ENCODE data around the gene TGM2. TPM values are rescaled to one million over a fixed set of nuclear protein-coding genes. Genes with fewer than 3 reads are reported as not detected.

The TGM2 gene
- total RNA-seq, 1 donor from 2014 or later = 0.72 TPM

- H3K27me3 Mint-ChIP-seq = peaks cover 6% of the 10 kb centered on the region
- H3K9me3 Mint-ChIP-seq (ENCODE audit: low read depth) = no peaks in the 10 kb centered on the region
- H3K4me3 Mint-ChIP-seq (ENCODE audit: low read depth) = no peak overlapping the region
- TF ChIP-seq, protein P1, sequence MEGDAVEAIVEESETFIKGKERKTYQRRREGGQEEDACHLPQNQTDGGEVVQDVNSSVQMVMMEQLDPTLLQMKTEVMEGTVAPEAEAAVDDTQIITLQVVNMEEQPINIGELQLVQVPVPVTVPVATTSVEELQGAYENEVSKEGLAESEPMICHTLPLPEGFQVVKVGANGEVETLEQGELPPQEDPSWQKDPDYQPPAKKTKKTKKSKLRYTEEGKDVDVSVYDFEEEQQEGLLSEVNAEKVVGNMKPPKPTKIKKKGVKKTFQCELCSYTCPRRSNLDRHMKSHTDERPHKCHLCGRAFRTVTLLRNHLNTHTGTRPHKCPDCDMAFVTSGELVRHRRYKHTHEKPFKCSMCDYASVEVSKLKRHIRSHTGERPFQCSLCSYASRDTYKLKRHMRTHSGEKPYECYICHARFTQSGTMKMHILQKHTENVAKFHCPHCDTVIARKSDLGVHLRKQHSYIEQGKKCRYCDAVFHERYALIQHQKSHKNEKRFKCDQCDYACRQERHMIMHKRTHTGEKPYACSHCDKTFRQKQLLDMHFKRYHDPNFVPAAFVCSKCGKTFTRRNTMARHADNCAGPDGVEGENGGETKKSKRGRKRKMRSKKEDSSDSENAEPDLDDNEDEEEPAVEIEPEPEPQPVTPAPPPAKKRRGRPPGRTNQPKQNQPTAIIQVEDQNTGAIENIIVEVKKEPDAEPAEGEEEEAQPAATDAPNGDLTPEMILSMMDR (IDR thresholded peaks at IDR 0.05; ENCODE audit: unreplicated experiment) = no peak
- peak overlapping the region; percentile 49 for H3K27ac Mint-ChIP-seq
- no peak for DNase-seq (ENCODE audit: low spot score, unreplicated experiment)
- peaks cover 5% of the 10 kb centered on the region for H3K4me1 Mint-ChIP-seq (ENCODE audit: low read depth)
- no peaks in the 10 kb centered on the region for H3K36me3 Mint-ChIP-seq (ENCODE audit: insufficient read depth)
Measured at GRCh38 chr20:38152175-38152620, 12.9 kb downstream of the TGM2 start.

- Mint-ChIP-seq H3K9me3 (ENCODE audit: low read depth) (no peaks in the 10 kb centered on the region), H3K4me3 (ENCODE audit: low read depth) (no peak overlapping the region), H3K27ac (no peak overlapping the region), H3K4me1 (ENCODE audit: low read depth) (peaks cover 5% of the 10 kb centered on the region), H3K36me3 (ENCODE audit: insufficient read depth) (no peaks in the 10 kb centered on the region), H3K27me3 (peaks cover 6% of the 10 kb centered on the region)
- TF ChIP-seq, protein P1 (IDR thresholded peaks at IDR 0.05; ENCODE audit: unreplicated experiment) = no peak
- DNase-seq (ENCODE audit: low spot score, unreplicated experiment) = no peak
Measured at GRCh38 chr20:38151455-38151854, 13.6 kb downstream of the TGM2 start.

DNA sequence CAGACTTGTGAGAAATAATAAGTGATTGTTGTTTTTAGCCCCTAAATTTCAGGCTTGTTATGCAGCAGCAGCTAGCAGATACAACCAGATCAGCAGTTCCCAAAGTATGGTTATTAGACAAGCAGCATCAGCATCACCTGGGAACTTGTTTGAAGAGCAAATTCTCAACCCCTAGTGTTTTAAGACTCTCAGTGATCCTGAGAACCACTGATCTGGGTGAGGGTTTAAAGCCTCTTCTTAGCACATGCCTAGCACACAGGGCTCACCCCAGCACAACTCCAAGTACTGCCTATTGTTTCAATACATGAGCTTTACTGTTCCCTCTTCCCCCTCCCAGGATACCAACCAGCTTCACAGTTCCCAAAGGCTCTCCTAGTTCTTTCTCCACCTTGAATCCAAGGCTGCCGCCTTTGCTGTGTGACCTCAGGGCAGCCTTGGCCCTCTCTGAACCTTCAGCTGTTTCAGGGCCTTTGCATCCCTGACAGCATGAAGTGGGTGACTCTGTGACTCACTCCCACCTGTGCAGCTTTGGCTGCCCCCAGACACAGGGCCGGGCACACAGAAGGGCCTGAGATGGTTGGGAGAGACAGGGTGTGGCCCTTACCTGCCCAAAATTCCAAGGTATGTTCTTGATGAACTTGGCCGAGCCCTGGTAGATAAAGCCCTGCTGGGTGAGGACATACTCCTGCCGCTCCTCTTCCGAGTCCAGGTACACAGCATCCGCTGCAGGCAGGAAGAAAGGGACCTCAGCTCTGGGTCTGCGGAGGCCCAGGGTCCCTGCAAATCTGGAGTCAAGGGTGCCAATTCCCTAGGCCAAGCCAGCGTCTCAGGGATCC lies 14.5 kb downstream of the TGM2 start:
- Mint-ChIP-seq H3K27ac (no peak overlapping the region), H3K4me1 (ENCODE audit: low read depth) (peaks cover 5% of the 10 kb centered on the region), H3K36me3 (ENCODE audit: insufficient read depth) (no peaks in the 10 kb centered on the region), H3K27me3 (peaks cover 6% of the 10 kb centered on the region), H3K9me3 (ENCODE audit: low read depth) (no peaks in the 10 kb centered on the region), H3K4me3 (ENCODE audit: low read depth) (no peak overlapping the region)
- TF ChIP-seq, protein P1 (IDR thresholded peaks at IDR 0.05; ENCODE audit: unreplicated experiment) = no peak
- no peak for DNase-seq (ENCODE audit: low spot score, unreplicated experiment)

DNA sequence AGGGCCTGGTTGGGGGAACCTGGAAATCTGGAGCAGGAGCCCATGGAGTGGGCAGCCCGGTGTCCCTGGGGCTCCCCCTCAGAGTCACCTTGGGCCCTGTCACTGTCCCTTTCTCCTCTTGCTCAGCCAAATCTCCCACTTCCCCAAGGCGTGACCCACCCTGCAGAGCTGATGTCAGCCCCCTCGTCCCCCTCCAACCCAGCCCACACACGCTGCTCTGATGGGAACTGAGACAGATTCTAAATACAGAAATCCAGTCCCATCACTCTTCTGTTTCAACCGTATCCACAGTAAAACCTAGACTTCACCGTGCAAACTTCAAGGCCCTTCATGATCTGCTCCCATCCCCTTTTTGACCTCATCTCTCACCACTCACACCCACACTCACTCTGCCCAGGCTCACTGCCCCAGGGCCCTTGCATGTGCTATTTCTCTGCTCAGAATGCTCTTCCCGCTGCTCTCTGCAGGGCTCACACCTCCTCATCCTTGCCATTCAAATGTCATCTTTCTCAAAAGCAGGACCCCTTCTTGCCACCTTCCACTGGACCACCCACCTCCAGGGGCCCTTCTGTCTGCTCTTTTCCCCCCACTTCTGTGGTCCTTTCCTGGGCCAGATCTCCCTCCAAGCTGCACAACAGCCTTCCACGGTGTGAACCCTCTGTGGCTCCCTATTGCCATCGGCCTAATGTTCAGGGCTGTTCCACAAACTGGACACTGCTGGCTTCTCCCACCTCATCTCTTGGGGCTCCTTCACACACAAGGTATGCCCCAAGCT lies 16.6 kb downstream of the TGM2 start:
- DNase-seq (ENCODE audit: low spot score, unreplicated experiment) = no peak
- H3K27ac Mint-ChIP-seq = no peak overlapping the region
- no peaks in the 10 kb centered on the region for H3K9me3 Mint-ChIP-seq (ENCODE audit: low read depth)
- H3K27me3 Mint-ChIP-seq = peaks cover 6% of the 10 kb centered on the region
- H3K4me1 Mint-ChIP-seq (ENCODE audit: low read depth) = peaks cover 10% of the 10 kb centered on the region
- no peak overlapping the region for H3K4me3 Mint-ChIP-seq (ENCODE audit: low read depth)
- no peaks in the 10 kb centered on the region for H3K36me3 Mint-ChIP-seq (ENCODE audit: insufficient read depth)
- TF ChIP-seq, protein P1 (IDR thresholded peaks at IDR 0.05; ENCODE audit: unreplicated experiment) = no peak

GRCh38 chr20:38147751-38148150 lies 17.3 kb downstream of the TGM2 start:
- no peak for DNase-seq (ENCODE audit: low spot score, unreplicated experiment)
- H3K4me3 Mint-ChIP-seq (ENCODE audit: low read depth) = no peak overlapping the region

More at GRCh38 chr20:38147751-38148150, 17.3 kb downstream of the TGM2 start:
- H3K4me1 Mint-ChIP-seq (ENCODE audit: low read depth) = peaks cover 16% of the 10 kb centered on the region
- no peaks in the 10 kb centered on the region for H3K9me3 Mint-ChIP-seq (ENCODE audit: low read depth)
- H3K27ac Mint-ChIP-seq = no peak overlapping the region
- H3K36me3 Mint-ChIP-seq (ENCODE audit: insufficient read depth) = no peaks in the 10 kb centered on the region
- TF ChIP-seq, protein P1 (IDR thresholded peaks at IDR 0.05; ENCODE audit: unreplicated experiment) = no peak
- H3K27me3 Mint-ChIP-seq = peaks cover 6% of the 10 kb centered on the region

Measured in progenitor cell of endocrine pancreas (in vitro differentiated cells).